ENCODE results near the gene NDRG4. TPM values are rescaled to one million over a fixed set of nuclear protein-coding genes. Genes with fewer than 3 reads are reported as not detected.

The NDRG4 gene
- total RNA-seq, 4 donors from 2014 or later, result 9.5 to 47.0 (median 21.3) TPM

DNA sequence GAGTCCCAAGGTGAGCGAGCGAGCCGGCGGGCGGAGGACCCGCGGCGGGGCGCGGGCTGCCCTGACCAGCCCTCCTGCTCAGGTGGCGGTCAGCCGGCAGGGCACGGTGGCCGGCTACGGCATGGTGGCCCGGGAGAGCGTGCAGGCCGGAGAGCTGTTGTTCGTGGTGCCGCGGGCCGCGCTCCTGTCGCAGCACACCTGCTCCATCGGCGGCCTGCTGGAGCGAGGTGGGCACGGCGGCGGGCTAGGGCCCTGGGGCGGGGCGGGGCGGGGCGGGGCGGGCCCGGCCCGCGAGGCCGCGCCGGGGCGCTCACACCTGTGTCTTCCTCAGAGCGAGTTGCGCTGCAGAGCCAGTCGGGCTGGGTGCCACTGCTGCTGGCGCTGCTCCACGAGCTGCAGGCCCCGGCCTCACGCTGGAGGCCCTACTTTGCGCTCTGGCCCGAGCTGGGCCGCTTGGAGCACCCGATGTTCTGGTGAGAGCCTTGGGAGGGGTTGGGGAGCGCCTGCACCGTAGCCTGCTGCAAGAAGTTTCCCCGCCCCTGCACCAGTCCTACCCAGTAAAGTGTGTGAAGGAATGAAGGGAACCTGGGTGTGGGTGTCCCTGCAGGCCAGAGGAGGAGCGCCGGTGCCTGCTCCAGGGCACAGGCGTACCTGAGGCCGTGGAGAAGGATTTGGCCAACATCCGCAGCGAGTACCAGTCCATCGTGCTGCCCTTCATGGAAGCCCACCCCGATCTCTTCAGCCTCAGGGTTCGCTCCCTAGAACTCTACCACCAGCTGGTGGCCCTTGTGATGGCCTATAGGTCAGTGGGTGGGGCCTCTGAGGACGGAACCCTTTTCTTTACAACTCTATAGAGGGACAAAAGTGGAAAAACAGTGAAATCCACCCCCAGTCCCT lies 16.2 kb downstream of the NDRG4 start:
- DNase-seq (ENCODE audit: low spot score), result no peak
- no peak for TF ChIP-seq CTCF (IDR thresholded peaks at IDR 0.05)
- peak; percentile 20 for ATAC-seq (ENCODE audit: low FRiP score)

- TF ChIP-seq CTCF (IDR thresholded peaks at IDR 0.05), result no peak
- no peak for ATAC-seq (ENCODE audit: low FRiP score)
- DNase-seq (ENCODE audit: low spot score), result no peak
Measured at GRCh38 chr16:58516768-58517107, 16.8 kb downstream of the NDRG4 start.

DNA sequence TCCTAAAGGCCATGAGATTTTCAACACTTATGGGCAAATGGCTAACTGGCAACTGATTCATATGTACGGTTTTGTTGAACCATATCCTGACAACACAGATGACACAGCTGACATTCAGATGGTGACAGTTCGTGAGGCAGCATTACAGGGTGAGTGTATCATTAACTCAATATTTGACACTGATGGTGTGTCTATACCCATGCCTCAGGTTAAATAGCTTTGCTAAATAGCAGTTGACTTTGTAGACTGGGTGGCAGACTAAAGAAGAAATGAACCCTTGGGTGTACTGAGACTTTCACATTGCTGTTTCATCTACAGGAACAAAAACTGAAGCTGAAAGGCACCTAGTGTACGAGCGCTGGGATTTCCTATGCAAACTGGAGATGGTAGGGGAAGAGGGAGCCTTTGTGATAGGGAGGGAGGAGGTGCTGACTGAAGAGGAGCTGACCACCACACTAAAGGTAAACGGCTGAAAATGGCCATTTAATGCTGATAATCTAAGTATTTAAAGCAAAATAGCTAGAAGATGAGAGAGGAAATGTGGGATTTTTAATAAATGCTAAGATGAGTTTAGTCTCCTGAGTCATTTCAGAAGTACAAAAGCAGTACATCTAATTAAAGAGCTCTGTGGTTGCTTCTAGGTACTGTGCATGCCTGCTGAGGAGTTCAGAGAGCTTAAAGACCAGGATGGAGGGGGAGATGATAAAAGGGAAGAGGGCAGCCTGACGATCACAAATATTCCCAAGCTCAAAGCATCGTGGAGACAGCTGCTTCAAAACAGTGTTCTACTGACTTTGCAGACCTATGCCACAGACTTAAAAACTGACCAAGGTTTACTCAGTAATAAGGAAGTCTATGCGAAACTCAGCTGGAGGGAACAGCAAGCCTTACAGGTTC lies 18.4 kb downstream of the NDRG4 start:
- DNase-seq (ENCODE audit: low spot score) (no peak), ATAC-seq (ENCODE audit: low FRiP score) (no peak)
- TF ChIP-seq CTCF (IDR thresholded peaks at IDR 0.05), result no peak

- TF ChIP-seq CTCF (IDR thresholded peaks at IDR 0.05), result no peak
- no peak for DNase-seq (ENCODE audit: low spot score)
Measured at GRCh38 chr16:58518980-58519368, 19.0 kb downstream of the NDRG4 start.

GRCh38 chr16:58519707-58520106 lies 19.8 kb downstream of the NDRG4 start:
- ATAC-seq (ENCODE audit: low FRiP score) (no peak), DNase-seq (ENCODE audit: low spot score) (no peak)
- no peak for TF ChIP-seq CTCF (IDR thresholded peaks at IDR 0.05)

More at GRCh38 chr16:58518980-58519368, 19.0 kb downstream of the NDRG4 start:
- no peak for ATAC-seq (ENCODE audit: low FRiP score)

- no peak for ATAC-seq (ENCODE audit: low FRiP score)
- DNase-seq (ENCODE audit: low spot score), result no peak
- no peak for TF ChIP-seq CTCF (IDR thresholded peaks at IDR 0.05)
Measured at GRCh38 chr16:58530179-58530578, 30.2 kb downstream of the NDRG4 start.

Data from omental fat pad (tissue), 4 donors.